Erythroblast (primary cell): ENCODE data around the gene PLCD4.
A peak's percentile ranks its signal among the peaks of the same experiment; 100 is the strongest.

ENCODE experiments used
- GATA1 ChIP-seq: IDR thresholded peaks from 2 replicates; pipeline ENCODE4 v1.6.1; 2011; ENCODE audit warnings: low read depth, mild to moderate bottlenecking, control low read depth, low read length, moderate library complexity
- POLR2A ChIP-seq: IDR thresholded peaks from 2 replicates; pipeline ENCODE4 v1.6.1; 2011; ENCODE audit warnings: mild to moderate bottlenecking, low read length

GRCh38 chr2:218569661-218570500 lies 37.8 kb upstream of the PLCD4 start:
- TF ChIP-seq POLR2A, result peak; percentile 76
- TF ChIP-seq GATA1, result no peak
